HEK293 (cell line): Measurements from ENCODE around the gene PPEF2.

Experiments used
- MZF1 ChIP-seq: fragments of 450-650 bp; formaldehyde crosslinking; IDR thresholded peaks from 2 replicates; pipeline ENCODE4 v1.5.1; 2017; ENCODE audit warnings: missing biosample characterization, missing genetic modification characterization, borderline replicate concordance
- ZBTB7A ChIP-seq: fragments of 450-650 bp; formaldehyde crosslinking; IDR thresholded peaks from 2 replicates; pipeline ENCODE4 v1.5.1; 2016; ENCODE audit warnings: low read depth, missing biosample characterization, missing genetic modification characterization
- ZFP41 ChIP-seq: fragments of 450-650 bp; formaldehyde crosslinking; IDR thresholded peaks from 2 replicates; pipeline ENCODE4 v1.5.1; 2016; ENCODE audit warnings: missing biosample characterization, missing genetic modification characterization, borderline replicate concordance
- ZNF19 ChIP-seq: fragments of 450-650 bp; formaldehyde crosslinking; IDR thresholded peaks from 2 replicates; pipeline ENCODE4; 2016; ENCODE audit warnings: missing biosample characterization, missing genetic modification characterization, low read depth
- ZNF274 ChIP-seq, 2 experiments: fragments of 200-500 bp in 1 of 2; fragments of 450-650 bp in 1 of 2; sonication (Bioruptor generic) in 1 of 2; formaldehyde crosslinking in 1 of 2; IDR thresholded peaks; 2 replicates each; pipeline versions ENCODE4 v1.5.1 to v1.6.1; 2014 to 2016; ENCODE audit warnings: borderline replicate concordance in 1 of 2, inconsistent platforms in 1 of 2, low read length in 1 of 2, missing biosample characterization in 1 of 2, missing genetic modification characterization in 1 of 2
- ZNF350 ChIP-seq: fragments of 450-650 bp; formaldehyde crosslinking; IDR thresholded peaks from 2 replicates; pipeline ENCODE4 v1.5.0; 2017; ENCODE audit warnings: missing biosample characterization, mild to moderate bottlenecking, missing genetic modification characterization
- ZNF366 ChIP-seq: fragments of 450-650 bp; formaldehyde crosslinking; conservative IDR thresholded peaks from 2 replicates; pipeline ENCODE4 v1.5.1; 2016; ENCODE audit warnings: missing biosample characterization, missing genetic modification characterization
- ZNF560 ChIP-seq: fragments of 450-650 bp; formaldehyde crosslinking; IDR thresholded peaks from 2 replicates; pipeline ENCODE4 v1.5.1; 2017; ENCODE audit warnings: missing biosample characterization, missing genetic modification characterization, borderline replicate concordance
- ZNF768 ChIP-seq: fragments of 450-650 bp; formaldehyde crosslinking; IDR thresholded peaks from 2 replicates; pipeline ENCODE4 v1.5.1; 2018; ENCODE audit warnings: missing biosample characterization, mild to moderate bottlenecking, missing genetic modification characterization
- ZNF843 ChIP-seq: fragments of 450-650 bp; formaldehyde crosslinking; IDR thresholded peaks from 2 replicates; pipeline ENCODE4 v1.5.1; 2016; ENCODE audit warnings: missing biosample characterization, missing genetic modification characterization
- TF ChIP-seq, protein P1 (sequence below): fragments of 450-650 bp; formaldehyde crosslinking; IDR thresholded peaks from 2 replicates; pipeline ENCODE4 v1.5.1; 2016; ENCODE audit warnings: missing biosample characterization, missing genetic modification characterization
- TF ChIP-seq, protein P2 (sequence below): fragments of 450-650 bp; formaldehyde crosslinking; IDR thresholded peaks from 2 replicates; pipeline ENCODE4 v1.5.1; 2016; ENCODE audit warnings: missing biosample characterization, missing genetic modification characterization
- TF ChIP-seq, protein P3 (sequence below): fragments of 450-650 bp; formaldehyde crosslinking; IDR thresholded peaks from 2 replicates; pipeline ENCODE4 v1.5.1; 2016; ENCODE audit warnings: missing biosample characterization, missing genetic modification characterization
- TF ChIP-seq, protein P4 (sequence below): fragments of 450-650 bp; formaldehyde crosslinking; IDR thresholded peaks from 2 replicates; pipeline ENCODE4 v1.5.1; 2016; ENCODE audit warnings: missing biosample characterization, missing genetic modification characterization, borderline replicate concordance

DNA sequence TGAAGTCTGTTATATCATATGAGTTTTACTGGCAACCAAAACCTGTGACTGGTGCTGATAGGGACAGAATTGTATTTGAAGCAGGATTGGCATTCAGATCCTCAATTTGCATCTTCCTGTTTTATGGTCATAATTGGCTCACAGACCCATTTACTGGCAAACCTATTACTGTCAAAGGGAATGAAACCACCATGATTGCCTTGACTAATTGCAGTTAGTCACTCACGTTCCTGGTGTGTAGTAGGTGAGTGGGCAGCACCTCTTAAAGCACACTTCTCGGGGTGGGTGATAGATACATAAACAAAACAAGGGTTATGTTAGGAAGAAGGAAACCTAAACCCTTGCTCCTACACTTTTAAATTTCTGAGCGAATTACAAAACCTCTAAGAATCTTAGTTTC lies 81.0 kb downstream of the PPEF2 start:
- no peak for TF ChIP-seq ZNF843 (tag by site-specific recombination)
- TF ChIP-seq, protein P1, sequence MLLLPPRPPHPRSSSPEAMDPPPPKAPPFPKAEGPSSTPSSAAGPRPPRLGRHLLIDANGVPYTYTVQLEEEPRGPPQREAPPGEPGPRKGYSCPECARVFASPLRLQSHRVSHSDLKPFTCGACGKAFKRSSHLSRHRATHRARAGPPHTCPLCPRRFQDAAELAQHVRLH (tag by site-specific recombination), result no peak
- TF ChIP-seq ZNF768 (tag by site-specific recombination), result no peak
- TF ChIP-seq ZNF560, result no peak
- TF ChIP-seq, protein P2, sequence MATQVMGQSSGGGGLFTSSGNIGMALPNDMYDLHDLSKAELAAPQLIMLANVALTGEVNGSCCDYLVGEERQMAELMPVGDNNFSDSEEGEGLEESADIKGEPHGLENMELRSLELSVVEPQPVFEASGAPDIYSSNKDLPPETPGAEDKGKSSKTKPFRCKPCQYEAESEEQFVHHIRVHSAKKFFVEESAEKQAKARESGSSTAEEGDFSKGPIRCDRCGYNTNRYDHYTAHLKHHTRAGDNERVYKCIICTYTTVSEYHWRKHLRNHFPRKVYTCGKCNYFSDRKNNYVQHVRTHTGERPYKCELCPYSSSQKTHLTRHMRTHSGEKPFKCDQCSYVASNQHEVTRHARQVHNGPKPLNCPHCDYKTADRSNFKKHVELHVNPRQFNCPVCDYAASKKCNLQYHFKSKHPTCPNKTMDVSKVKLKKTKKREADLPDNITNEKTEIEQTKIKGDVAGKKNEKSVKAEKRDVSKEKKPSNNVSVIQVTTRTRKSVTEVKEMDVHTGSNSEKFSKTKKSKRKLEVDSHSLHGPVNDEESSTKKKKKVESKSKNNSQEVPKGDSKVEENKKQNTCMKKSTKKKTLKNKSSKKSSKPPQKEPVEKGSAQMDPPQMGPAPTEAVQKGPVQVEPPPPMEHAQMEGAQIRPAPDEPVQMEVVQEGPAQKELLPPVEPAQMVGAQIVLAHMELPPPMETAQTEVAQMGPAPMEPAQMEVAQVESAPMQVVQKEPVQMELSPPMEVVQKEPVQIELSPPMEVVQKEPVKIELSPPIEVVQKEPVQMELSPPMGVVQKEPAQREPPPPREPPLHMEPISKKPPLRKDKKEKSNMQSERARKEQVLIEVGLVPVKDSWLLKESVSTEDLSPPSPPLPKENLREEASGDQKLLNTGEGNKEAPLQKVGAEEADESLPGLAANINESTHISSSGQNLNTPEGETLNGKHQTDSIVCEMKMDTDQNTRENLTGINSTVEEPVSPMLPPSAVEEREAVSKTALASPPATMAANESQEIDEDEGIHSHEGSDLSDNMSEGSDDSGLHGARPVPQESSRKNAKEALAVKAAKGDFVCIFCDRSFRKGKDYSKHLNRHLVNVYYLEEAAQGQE, result no peak
- TF ChIP-seq, protein P3, sequence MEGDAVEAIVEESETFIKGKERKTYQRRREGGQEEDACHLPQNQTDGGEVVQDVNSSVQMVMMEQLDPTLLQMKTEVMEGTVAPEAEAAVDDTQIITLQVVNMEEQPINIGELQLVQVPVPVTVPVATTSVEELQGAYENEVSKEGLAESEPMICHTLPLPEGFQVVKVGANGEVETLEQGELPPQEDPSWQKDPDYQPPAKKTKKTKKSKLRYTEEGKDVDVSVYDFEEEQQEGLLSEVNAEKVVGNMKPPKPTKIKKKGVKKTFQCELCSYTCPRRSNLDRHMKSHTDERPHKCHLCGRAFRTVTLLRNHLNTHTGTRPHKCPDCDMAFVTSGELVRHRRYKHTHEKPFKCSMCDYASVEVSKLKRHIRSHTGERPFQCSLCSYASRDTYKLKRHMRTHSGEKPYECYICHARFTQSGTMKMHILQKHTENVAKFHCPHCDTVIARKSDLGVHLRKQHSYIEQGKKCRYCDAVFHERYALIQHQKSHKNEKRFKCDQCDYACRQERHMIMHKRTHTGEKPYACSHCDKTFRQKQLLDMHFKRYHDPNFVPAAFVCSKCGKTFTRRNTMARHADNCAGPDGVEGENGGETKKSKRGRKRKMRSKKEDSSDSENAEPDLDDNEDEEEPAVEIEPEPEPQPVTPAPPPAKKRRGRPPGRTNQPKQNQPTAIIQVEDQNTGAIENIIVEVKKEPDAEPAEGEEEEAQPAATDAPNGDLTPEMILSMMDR (tag by site-specific recombination), result no peak
- no peak for TF ChIP-seq ZFP41
- no peak for TF ChIP-seq ZNF366 (tag by site-specific recombination)
- no peak for TF ChIP-seq ZNF274 (IDR thresholded peaks at IDR 0.05; ENCODE audit: low read length)
- no peak for TF ChIP-seq ZNF274 (tag by site-specific recombination; IDR thresholded peaks at IDR 0.05; ENCODE audit: borderline replicate concordance)
- no peak for TF ChIP-seq MZF1 (tag by site-specific recombination)
- no peak for TF ChIP-seq ZNF19
- no peak for TF ChIP-seq ZBTB7A (tag by site-specific recombination)
- TF ChIP-seq, protein P4, sequence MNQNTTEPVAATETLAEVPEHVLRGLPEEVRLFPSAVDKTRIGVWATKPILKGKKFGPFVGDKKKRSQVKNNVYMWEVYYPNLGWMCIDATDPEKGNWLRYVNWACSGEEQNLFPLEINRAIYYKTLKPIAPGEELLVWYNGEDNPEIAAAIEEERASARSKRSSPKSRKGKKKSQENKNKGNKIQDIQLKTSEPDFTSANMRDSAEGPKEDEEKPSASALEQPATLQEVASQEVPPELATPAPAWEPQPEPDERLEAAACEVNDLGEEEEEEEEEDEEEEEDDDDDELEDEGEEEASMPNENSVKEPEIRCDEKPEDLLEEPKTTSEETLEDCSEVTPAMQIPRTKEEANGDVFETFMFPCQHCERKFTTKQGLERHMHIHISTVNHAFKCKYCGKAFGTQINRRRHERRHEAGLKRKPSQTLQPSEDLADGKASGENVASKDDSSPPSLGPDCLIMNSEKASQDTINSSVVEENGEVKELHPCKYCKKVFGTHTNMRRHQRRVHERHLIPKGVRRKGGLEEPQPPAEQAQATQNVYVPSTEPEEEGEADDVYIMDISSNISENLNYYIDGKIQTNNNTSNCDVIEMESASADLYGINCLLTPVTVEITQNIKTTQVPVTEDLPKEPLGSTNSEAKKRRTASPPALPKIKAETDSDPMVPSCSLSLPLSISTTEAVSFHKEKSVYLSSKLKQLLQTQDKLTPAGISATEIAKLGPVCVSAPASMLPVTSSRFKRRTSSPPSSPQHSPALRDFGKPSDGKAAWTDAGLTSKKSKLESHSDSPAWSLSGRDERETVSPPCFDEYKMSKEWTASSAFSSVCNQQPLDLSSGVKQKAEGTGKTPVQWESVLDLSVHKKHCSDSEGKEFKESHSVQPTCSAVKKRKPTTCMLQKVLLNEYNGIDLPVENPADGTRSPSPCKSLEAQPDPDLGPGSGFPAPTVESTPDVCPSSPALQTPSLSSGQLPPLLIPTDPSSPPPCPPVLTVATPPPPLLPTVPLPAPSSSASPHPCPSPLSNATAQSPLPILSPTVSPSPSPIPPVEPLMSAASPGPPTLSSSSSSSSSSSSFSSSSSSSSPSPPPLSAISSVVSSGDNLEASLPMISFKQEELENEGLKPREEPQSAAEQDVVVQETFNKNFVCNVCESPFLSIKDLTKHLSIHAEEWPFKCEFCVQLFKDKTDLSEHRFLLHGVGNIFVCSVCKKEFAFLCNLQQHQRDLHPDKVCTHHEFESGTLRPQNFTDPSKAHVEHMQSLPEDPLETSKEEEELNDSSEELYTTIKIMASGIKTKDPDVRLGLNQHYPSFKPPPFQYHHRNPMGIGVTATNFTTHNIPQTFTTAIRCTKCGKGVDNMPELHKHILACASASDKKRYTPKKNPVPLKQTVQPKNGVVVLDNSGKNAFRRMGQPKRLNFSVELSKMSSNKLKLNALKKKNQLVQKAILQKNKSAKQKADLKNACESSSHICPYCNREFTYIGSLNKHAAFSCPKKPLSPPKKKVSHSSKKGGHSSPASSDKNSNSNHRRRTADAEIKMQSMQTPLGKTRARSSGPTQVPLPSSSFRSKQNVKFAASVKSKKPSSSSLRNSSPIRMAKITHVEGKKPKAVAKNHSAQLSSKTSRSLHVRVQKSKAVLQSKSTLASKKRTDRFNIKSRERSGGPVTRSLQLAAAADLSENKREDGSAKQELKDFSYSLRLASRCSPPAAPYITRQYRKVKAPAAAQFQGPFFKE (tag by site-specific recombination), result no peak
- no peak for TF ChIP-seq ZNF350 (tag by site-specific recombination)
